PFSK-1 (cell line): ENCODE measurements around the gene HCN2.

Experiments used
- POLR2AphosphoS5 ChIP-seq: IDR thresholded peaks from 2 replicates; pipeline ENCODE4 v1.6.1; 2012; ENCODE audit warnings: low read depth, mild to moderate bottlenecking, control low read depth, low read length, moderate library complexity
- TAF1 ChIP-seq: IDR thresholded peaks from 2 replicates; pipeline ENCODE4 v1.6.1; 2012; ENCODE audit warnings: low read length, control low read depth, borderline replicate concordance; ENCODE audit not compliant: insufficient read depth
- TF ChIP-seq, protein P1 (sequence below), 2 experiments: IDR thresholded peaks; 2 replicates each; pipeline versions ENCODE4 v1.6.1 to v1.8.0; 2011 to 2012; ENCODE audit warnings: low read depth in 2 of 2, low read length in 2 of 2, control low read depth in 1 of 2, inconsistent platforms in 1 of 2, mild to moderate bottlenecking in 1 of 2, moderate library complexity in 1 of 2; ENCODE audit not compliant: insufficient read depth in 1 of 2

DNA sequence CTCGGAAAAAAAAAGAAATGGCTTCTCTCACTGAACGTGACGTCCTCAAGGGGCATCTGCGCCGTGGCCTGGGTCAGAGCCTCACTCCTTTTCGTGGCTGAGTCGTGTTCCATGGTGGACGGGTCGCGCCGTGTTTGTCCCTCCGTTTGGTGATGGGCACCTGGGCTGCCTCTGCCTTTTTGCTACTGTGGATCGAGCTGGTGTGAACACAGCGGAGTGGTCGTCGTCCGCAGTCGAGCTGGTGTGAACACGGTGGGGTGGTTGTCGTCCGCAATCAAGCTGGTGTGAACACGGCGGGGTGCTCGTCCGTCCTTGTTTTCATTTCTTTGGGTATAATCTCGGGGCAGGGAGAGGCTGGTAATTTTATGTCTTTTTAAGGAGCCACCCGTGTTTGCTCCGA, 11.6 kb downstream of the HCN2 start:
- no peak for TF ChIP-seq POLR2AphosphoS5
- TF ChIP-seq TAF1 = no peak
- TF ChIP-seq, protein P1, sequence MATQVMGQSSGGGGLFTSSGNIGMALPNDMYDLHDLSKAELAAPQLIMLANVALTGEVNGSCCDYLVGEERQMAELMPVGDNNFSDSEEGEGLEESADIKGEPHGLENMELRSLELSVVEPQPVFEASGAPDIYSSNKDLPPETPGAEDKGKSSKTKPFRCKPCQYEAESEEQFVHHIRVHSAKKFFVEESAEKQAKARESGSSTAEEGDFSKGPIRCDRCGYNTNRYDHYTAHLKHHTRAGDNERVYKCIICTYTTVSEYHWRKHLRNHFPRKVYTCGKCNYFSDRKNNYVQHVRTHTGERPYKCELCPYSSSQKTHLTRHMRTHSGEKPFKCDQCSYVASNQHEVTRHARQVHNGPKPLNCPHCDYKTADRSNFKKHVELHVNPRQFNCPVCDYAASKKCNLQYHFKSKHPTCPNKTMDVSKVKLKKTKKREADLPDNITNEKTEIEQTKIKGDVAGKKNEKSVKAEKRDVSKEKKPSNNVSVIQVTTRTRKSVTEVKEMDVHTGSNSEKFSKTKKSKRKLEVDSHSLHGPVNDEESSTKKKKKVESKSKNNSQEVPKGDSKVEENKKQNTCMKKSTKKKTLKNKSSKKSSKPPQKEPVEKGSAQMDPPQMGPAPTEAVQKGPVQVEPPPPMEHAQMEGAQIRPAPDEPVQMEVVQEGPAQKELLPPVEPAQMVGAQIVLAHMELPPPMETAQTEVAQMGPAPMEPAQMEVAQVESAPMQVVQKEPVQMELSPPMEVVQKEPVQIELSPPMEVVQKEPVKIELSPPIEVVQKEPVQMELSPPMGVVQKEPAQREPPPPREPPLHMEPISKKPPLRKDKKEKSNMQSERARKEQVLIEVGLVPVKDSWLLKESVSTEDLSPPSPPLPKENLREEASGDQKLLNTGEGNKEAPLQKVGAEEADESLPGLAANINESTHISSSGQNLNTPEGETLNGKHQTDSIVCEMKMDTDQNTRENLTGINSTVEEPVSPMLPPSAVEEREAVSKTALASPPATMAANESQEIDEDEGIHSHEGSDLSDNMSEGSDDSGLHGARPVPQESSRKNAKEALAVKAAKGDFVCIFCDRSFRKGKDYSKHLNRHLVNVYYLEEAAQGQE (IDR thresholded peaks at IDR 0.05; ENCODE audit: insufficient read depth in 1 of 2, low read depth in 2 of 2, low read length in 2 of 2) = no peak
